Thoracic aorta (tissue), 2 donors: ENCODE measurements around the gene GMDS. TPM values are rescaled to one million over a fixed set of nuclear protein-coding genes. Genes with fewer than 3 reads are reported as not detected.

ENCODE experiments used
- ATAC-seq: fragments of 150-250 bp; one replicate; pipeline ENCODE4 v1.8.0; 2017; ENCODE audit warnings: low read depth; ENCODE audit not compliant: insufficient number of reproducible peaks, low FRiP score
- DNase-seq: peaks from one replicate; pipeline ENCODE4 v3.0.0-alpha.2; 2020; ENCODE audit warnings: low spot score
- H3K27ac ChIP-seq, 2 donors: fragments of 200-600 bp; sonication (generic); 1 replicate in 1 of 2; 2 replicates in 1 of 2; pipeline ENCODE4 v1.5.1; 2016; ENCODE audit warnings: mild to moderate bottlenecking in 2 of 2, moderate library complexity in 2 of 2
- H3K27me3 ChIP-seq: fragments of 200-600 bp; sonication (generic); replicated peaks from 2 replicates; pipeline ENCODE4 v1.6.0; 2016; ENCODE audit warnings: mild to moderate bottlenecking; ENCODE audit not compliant: insufficient read depth
- H3K36me3 ChIP-seq: fragments of 200-600 bp; sonication (generic); one replicate; pipeline ENCODE4 v1.5.1; 2016
- H3K4me1 ChIP-seq, 2 donors: fragments of 200-600 bp; sonication (generic); 1 replicate in 1 of 2; 2 replicates in 1 of 2; pipeline versions ENCODE4 v1.5.1 to v1.6.0; 2016; ENCODE audit warnings: low read depth in 2 of 2, mild to moderate bottlenecking in 1 of 2; ENCODE audit not compliant: control insufficient read depth in 1 of 2
- H3K4me3 ChIP-seq: fragments of 200-600 bp; sonication (generic); 2 replicates; pipeline ENCODE4 v1.5.1; 2016; ENCODE audit warnings: mild to moderate bottlenecking
- H3K9me3 ChIP-seq: fragments of 200-600 bp; sonication (generic); 2 replicates; pipeline ENCODE4 v1.5.1; 2016
- CTCF ChIP-seq: fragments of 200-600 bp; sonication (generic); IDR thresholded peaks from one replicate; pipeline ENCODE4 v1.5.1; 2019; ENCODE audit warnings: antibody characterized with exemption
- total RNA-seq, 2 donors: library from RNA; depleted of rRNA; stranded (reverse); fragments of >200 nt; gene quantifications; one replicate each; pipeline versions ENCODE4 v1.1.0 to v1.2.3, GENCODE V29; 2016

The GMDS gene
- total RNA-seq, 2 donors from 2014 or later = 87.8 to 87.9 TPM

DNA sequence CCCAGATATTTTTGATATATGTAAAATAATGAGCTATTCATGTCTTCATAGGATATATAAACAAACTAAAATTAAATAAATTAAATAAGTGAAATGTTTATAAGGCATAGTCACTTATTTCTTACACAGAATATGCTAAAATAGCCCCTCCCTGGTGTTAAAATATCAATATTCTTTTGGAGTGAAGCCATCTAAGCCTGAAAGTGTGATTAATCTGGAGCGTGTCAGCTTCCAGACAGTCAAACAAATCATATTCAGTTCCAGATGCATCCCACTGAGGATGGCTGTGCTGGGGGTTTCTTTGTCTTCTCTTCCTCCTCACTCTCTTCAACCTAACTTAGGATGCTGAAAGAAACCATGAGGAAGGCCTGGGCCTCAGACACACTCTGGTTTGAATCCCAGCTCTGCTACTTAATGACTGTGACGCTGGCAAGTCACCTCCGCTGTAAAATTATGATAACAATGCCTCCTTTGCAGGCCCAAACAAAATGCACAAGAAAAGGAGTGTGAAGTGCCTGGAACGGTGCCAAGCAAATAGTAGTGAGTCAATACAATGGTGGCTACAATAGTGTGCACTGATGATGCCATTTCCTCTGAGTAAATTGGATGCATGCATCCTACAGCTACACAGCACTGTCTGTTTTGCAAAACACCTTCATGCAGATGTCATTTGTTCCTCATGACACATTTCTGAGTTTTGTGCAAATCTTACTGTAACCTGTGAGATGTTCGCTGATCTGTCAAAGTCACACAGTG lies 474.3 kb downstream of the GMDS start:
- peaks cover 10 to 20% of the 10 kb centered on the region in 2 donors for H3K4me1 ChIP-seq
- ATAC-seq (no peak), DNase-seq (no peak)
- H3K36me3 ChIP-seq = no peaks in the 10 kb centered on the region
- H3K27ac ChIP-seq = no peak overlapping the region
- no peak overlapping the region for H3K4me3 ChIP-seq
- H3K27me3 ChIP-seq = no peaks in the 10 kb centered on the region
- no peaks in the 10 kb centered on the region for H3K9me3 ChIP-seq
- no peak for TF ChIP-seq CTCF

DNA sequence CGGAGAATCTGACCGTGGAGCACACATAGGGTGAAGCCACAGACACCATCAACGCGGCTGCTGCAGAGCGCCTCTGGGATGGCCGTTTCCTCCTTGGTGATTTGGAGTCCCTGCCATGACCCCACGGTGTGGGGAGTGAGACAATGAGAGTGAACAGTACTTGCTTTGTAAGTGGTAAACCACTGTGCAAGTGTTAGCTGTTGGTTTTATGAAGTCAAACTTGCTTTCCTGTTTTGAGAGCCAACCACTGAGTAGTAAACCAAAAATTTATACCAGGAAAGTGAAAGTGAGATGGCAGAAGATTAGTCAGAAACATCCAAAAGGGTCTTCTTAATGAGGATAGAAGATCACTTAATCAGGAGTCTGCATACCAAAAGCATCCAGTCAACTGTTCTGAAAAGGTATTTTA lies 475.0 kb downstream of the GMDS start:
- no peak for ATAC-seq
- DNase-seq = no peak
- Histone ChIP-seq H3K27me3 (no peaks in the 10 kb centered on the region), H3K36me3 (no peaks in the 10 kb centered on the region), H3K4me3 (no peak overlapping the region), H3K9me3 (no peaks in the 10 kb centered on the region), H3K4me1 (peaks cover 15 to 27% of the 10 kb centered on the region in 2 donors), H3K27ac (no peak overlapping the region)
- no peak for TF ChIP-seq CTCF

DNA sequence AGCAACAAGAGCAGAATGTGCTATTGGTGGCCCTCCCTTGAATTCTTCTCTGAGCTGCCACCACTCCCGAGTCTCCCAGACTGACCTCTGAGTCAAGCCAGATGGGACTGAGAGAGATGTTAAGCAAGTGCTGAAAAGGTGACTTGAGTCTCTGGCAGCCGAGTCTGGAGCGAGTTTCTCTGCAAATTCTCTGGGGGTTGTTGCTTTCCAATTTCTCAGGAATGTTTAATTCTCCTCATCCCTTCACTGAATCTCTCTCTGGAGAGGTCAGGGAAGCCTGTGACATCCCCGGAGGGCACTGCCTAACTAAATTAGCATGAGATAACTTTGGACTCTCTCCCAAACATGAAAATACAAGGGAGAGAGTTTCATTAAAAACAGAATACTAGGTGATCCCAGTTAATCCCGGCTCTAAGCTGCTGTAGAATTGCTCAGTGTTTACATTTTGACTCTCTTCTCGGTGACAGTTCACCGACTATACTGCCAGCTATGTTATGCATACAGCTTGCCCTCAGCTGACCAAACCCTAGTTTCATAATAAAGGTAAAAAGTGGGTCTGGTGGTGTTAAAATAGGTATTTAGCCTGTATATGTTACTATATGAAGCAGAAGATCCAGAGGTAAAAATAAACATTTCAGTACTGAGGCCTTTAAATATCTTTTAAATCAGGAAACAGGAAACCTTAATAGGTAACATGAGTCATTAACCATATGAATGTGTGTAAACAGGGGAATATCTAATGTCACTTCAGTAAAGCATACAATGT lies 477.7 kb downstream of the GMDS start:
- TF ChIP-seq CTCF = no peak
- H3K4me1 ChIP-seq = peaks cover 20 to 43% of the 10 kb centered on the region in 2 donors
- no peaks in the 10 kb centered on the region for H3K36me3 ChIP-seq
- DNase-seq (peak; percentile 37), ATAC-seq (peak; percentile 62)
- H3K27me3 ChIP-seq = no peaks in the 10 kb centered on the region
- H3K27ac ChIP-seq = peak overlapping the region; percentile 23 to 41
- H3K4me3 ChIP-seq = no peak overlapping the region
- no peaks in the 10 kb centered on the region for H3K9me3 ChIP-seq

GRCh38 chr6:1766654-1767053 lies 478.8 kb downstream of the GMDS start:
- DNase-seq = no peak
- Histone ChIP-seq H3K27ac (peak overlapping the region; percentile 14 to 41), H3K9me3 (no peaks in the 10 kb centered on the region), H3K4me1 (peaks cover 20 to 43% of the 10 kb centered on the region in 2 donors), H3K4me3 (no peak overlapping the region), H3K36me3 (no peaks in the 10 kb centered on the region), H3K27me3 (no peaks in the 10 kb centered on the region)
- no peak for ATAC-seq
- TF ChIP-seq CTCF = no peak

DNA sequence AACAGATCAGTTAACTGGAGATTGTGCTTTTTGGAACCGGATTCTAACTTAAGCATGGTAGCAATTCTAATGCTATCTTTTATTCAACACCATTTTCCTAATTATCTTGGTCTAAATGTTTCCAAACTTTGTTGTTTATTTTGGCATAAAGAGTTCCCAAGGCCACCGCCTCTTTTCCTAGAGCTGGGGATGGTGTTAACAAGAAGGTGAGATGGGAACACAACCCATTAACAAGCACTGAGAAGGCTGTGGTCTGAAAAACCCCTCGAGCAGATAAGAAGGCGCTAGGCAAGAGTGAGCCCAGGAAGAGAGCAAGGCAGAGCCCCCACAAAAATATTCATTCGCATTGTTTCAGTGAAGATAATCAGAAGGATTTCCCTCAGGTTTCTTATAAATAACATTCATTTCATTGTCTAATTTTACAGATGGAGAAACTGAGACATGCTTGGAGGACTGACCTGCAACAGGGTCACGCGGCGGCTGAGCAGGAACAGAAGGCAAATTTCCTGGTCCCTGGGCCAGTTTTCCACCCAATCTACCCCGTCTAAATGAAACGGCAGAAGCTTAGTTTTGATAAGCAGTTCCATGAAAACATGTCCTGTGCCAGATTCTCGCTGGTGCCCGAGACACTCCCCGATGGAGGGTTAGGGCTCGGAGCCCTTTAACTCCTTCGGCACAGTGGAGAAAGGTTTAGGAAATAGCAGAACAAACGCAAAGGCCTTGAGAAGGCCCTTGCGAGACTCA lies 480.1 kb downstream of the GMDS start:
- H3K4me1 ChIP-seq = peaks cover 20 to 43% of the 10 kb centered on the region in 2 donors
- DNase-seq (no peak), ATAC-seq (no peak)
- TF ChIP-seq CTCF = no peak
- peak overlapping the region; percentile 1 for H3K4me3 ChIP-seq
- no peaks in the 10 kb centered on the region for H3K9me3 ChIP-seq
- H3K36me3 ChIP-seq = no peaks in the 10 kb centered on the region
- peak overlapping the region; percentile 26 to 29 for H3K27ac ChIP-seq
- H3K27me3 ChIP-seq = no peaks in the 10 kb centered on the region
